ENCODE data around the gene ERICH2.

- TF ChIP-seq EP300 (IDR thresholded peaks at IDR 0.05): no peak
- no peak for TF ChIP-seq POLR2A (IDR thresholded peaks at IDR 0.05)
Observed at GRCh38 chr2:170774074-170774473, 3.9 kb downstream of the ERICH2 start.

Data from ovary (tissue), 1 donor.